ENCODE data around the gene ARHGAP24. TPM values are rescaled to one million over a fixed set of nuclear protein-coding genes. Genes with fewer than 3 reads are reported as not detected.

ARHGAP24 gene
- total RNA-seq, 1 experiment from 2014 or later = 2.1 TPM

GRCh38 chr4:85430226-85430625 lies 44.7 kb upstream of the ARHGAP24 start:
- Mint-ChIP-seq H3K27ac (no peak overlapping the region), H3K9me3 (peaks cover 10% of the 10 kb centered on the region), H3K4me3 (no peak overlapping the region), H3K4me1 (peaks cover 20% of the 10 kb centered on the region), H3K36me3 (no peaks in the 10 kb centered on the region), H3K27me3 (ENCODE audit: low read depth) (no peaks in the 10 kb centered on the region; the same call in 1 of the 2 replicates)
- DNase-seq (ENCODE audit: low spot score) (no peak), ATAC-seq (no peak)
- ChIA-PET CTCF (interaction anchor here (1.0 kb wide), 1 partner anchor 12 kb away, joined by 3 read pairs; no protein-coding TSS in a partner anchor), POLR2A (no interaction called here)
- TF ChIP-seq ZNF532 (CRISPR knock-in tag; IDR thresholded peaks at IDR 0.05; ENCODE audit: borderline replicate concordance) (no peak), NR2C2 (CRISPR knock-in tag; IDR thresholded peaks at IDR 0.05) (no peak), JAZF1 (CRISPR knock-in tag; IDR thresholded peaks at IDR 0.05) (no peak), JUN (CRISPR knock-in tag; IDR thresholded peaks at IDR 0.05) (no peak), FOXJ3 (CRISPR knock-in tag; IDR thresholded peaks at IDR 0.05; ENCODE audit: borderline replicate concordance) (no peak), SP1 (CRISPR knock-in tag; conservative IDR thresholded peaks at IDR 0.05) (no peak), MLX (CRISPR knock-in tag; IDR thresholded peaks at IDR 0.05) (no peak), NFATC4 (CRISPR knock-in tag; IDR thresholded peaks at IDR 0.05) (no peak), E2F5 (CRISPR knock-in tag; IDR thresholded peaks at IDR 0.05) (no peak), ZNF425 (CRISPR knock-in tag; conservative IDR thresholded peaks at IDR 0.05) (no peak), GTF2I (CRISPR knock-in tag; conservative IDR thresholded peaks at IDR 0.05) (no peak), HMGXB4 (CRISPR knock-in tag; IDR thresholded peaks at IDR 0.05) (no peak), AFF4 (CRISPR knock-in tag; IDR thresholded peaks at IDR 0.05; ENCODE audit: borderline replicate concordance) (no peak), TEAD4 (CRISPR knock-in tag; IDR thresholded peaks at IDR 0.05) (no peak)
